Lung (tissue), 12 donors: Measurements from ENCODE around the gene SRF. TPM values are rescaled to one million over a fixed set of nuclear protein-coding genes. Genes with fewer than 3 reads are reported as not detected.

ENCODE experiments used
- ATAC-seq: fragments of 200-7000 bp; cut with Tn5 transposase; one replicate; pipeline ENCODE4 v1.9.1; 2020; ENCODE audit warnings: moderate number of reproducible peaks; ENCODE audit not compliant: insufficient read depth, low FRiP score
- DNase-seq, 3 donors: peaks; one replicate each; pipeline ENCODE4 v3.0.0-alpha.2; 2013 to 2017
- H3K27ac ChIP-seq, 2 donors: one replicate each; pipeline ENCODE4 v1.5.1; 2013; ENCODE audit warnings: mild to moderate bottlenecking in 2 of 2, moderate library complexity in 2 of 2, control low read depth in 1 of 2, inconsistent platforms in 1 of 2, low read depth in 1 of 2, low read length in 1 of 2
- H3K27me3 ChIP-seq, 3 donors: one replicate each; pipeline ENCODE4 v1.5.1; 2013; ENCODE audit warnings: low read length in 2 of 3; ENCODE audit not compliant: control insufficient read depth in 3 of 3, insufficient read depth in 3 of 3
- H3K36me3 ChIP-seq, 4 donors: one replicate each; pipeline ENCODE4 v1.5.1; 2013; ENCODE audit warnings: low read length in 4 of 4, mild to moderate bottlenecking in 1 of 4, moderate library complexity in 1 of 4; ENCODE audit not compliant: control insufficient read depth in 4 of 4, insufficient read depth in 4 of 4
- H3K4me1 ChIP-seq, 5 donors: one replicate each; pipeline ENCODE4 v1.5.1; 2013; ENCODE audit warnings: low read length in 5 of 5, mild to moderate bottlenecking in 2 of 5, moderate library complexity in 1 of 5; ENCODE audit not compliant: control insufficient read depth in 5 of 5, insufficient read depth in 5 of 5
- H3K4me3 ChIP-seq: one replicate; pipeline ENCODE4 v1.5.1; 2013; ENCODE audit warnings: mild to moderate bottlenecking, control low read depth, moderate library complexity
- H3K9ac ChIP-seq, 2 donors: one replicate each; pipeline ENCODE4 v1.5.1; 2013; ENCODE audit warnings: low read length in 2 of 2, control low read depth in 1 of 2; ENCODE audit not compliant: insufficient read depth in 1 of 2
- H3K9me3 ChIP-seq, 4 donors: one replicate each; pipeline ENCODE4 v1.5.1; 2013; ENCODE audit warnings: low read length in 3 of 4, mild to moderate bottlenecking in 1 of 4, moderate library complexity in 1 of 4; ENCODE audit not compliant: control insufficient read depth in 4 of 4, insufficient read depth in 3 of 4
- WGBS, 2 donors: extraction: QIAGEN DNeasy Blood & Tissue Kit; methylation state at CpG; one replicate each; pipeline ENCODE4 v1.1.7; 2013; 5-methylcytosine and 5-hydroxymethylcytosine counted together
- polyA plus RNA-seq, 2 donors: library from polyadenylated mRNA; stranded (reverse); fragments of 200-250 nt; gene quantifications; one replicate each; pipeline ENCODE4 v1.2.1, GENCODE V29; 2013
- total RNA-seq, 2 donors: library from RNA; depleted of rRNA in 1 of 2; stranded (reverse); fragments of >200 nt in 1 of 2; gene quantifications; one replicate each; pipeline ENCODE4 v1.2.1, GENCODE V29; 2014 to 2021
- TF ChIP-seq, protein P1 (sequence below): IDR thresholded peaks from 2 replicates; pipeline ENCODE4 v1.5.1; 2012; ENCODE audit warnings: mild to moderate bottlenecking; ENCODE audit errors: control extremely low read depth, extremely low read depth
- donor health status: control.
- donor health status: control.
- donor health status: Bipolar disorder and iron deficiency.
- donor health status: healthy.
- donor health status: DM: yes; HTN: yes; CAD: no.

Gene SRF
- total and polyA plus RNA-seq, 4 donors: 12.7 to 42.0 (median 29.0) TPM

GRCh38 chr6:43176423-43176786 lies 5.3 kb downstream of the SRF start:
- TF ChIP-seq, protein P1, sequence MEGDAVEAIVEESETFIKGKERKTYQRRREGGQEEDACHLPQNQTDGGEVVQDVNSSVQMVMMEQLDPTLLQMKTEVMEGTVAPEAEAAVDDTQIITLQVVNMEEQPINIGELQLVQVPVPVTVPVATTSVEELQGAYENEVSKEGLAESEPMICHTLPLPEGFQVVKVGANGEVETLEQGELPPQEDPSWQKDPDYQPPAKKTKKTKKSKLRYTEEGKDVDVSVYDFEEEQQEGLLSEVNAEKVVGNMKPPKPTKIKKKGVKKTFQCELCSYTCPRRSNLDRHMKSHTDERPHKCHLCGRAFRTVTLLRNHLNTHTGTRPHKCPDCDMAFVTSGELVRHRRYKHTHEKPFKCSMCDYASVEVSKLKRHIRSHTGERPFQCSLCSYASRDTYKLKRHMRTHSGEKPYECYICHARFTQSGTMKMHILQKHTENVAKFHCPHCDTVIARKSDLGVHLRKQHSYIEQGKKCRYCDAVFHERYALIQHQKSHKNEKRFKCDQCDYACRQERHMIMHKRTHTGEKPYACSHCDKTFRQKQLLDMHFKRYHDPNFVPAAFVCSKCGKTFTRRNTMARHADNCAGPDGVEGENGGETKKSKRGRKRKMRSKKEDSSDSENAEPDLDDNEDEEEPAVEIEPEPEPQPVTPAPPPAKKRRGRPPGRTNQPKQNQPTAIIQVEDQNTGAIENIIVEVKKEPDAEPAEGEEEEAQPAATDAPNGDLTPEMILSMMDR: no peak
- peaks cover 0 to 26% (median 16%) of the 10 kb centered on the region in 5 donors for H3K4me1 ChIP-seq
- H3K9ac ChIP-seq: no peak overlapping the region
- peaks cover 20 to 34% (median 31%) of the 10 kb centered on the region in 4 donors for H3K36me3 ChIP-seq
- ATAC-seq (no peak), DNase-seq (no peak)
- H3K9me3 ChIP-seq: no peaks in the 10 kb centered on the region
- H3K4me3 ChIP-seq: no peak overlapping the region
- no peaks in the 10 kb centered on the region for H3K27me3 ChIP-seq
- peak overlapping the region in 1 of 2 donors; percentile 43 for H3K27ac ChIP-seq
- WGBS, 2 donors: 89 to 95% methylated on average over 6 of the region's 6 CpGs

GRCh38 chr6:43178150-43178549 lies 7.1 kb downstream of the SRF start:
- peaks cover 20 to 34% (median 31%) of the 10 kb centered on the region in 4 donors for H3K36me3 ChIP-seq
- 92% methylated on average over 11 to 12 of the region's 12 CpGs for WGBS, 2 donors
- no peak overlapping the region for H3K4me3 ChIP-seq
- H3K4me1 ChIP-seq: peaks cover 0 to 29% (median 12%) of the 10 kb centered on the region in 5 donors
- TF ChIP-seq, protein P1: no peak
- ATAC-seq (no peak), DNase-seq (no peak)
- H3K9me3 ChIP-seq: no peaks in the 10 kb centered on the region
- H3K27ac ChIP-seq: no peak overlapping the region
- no peak overlapping the region for H3K9ac ChIP-seq
- no peaks in the 10 kb centered on the region for H3K27me3 ChIP-seq

- Histone ChIP-seq H3K27ac (no peak overlapping the region), H3K27me3 (no peaks in the 10 kb centered on the region), H3K36me3 (peaks cover 20 to 35% (median 31%) of the 10 kb centered on the region in 4 donors), H3K4me3 (no peak overlapping the region), H3K9ac (no peak overlapping the region), H3K4me1 (peaks cover 0 to 20% (median 4%) of the 10 kb centered on the region in 5 donors), H3K9me3 (no peaks in the 10 kb centered on the region)
- WGBS, 2 donors: 93 to 97% methylated on average over 20 of the region's 20 CpGs
- DNase-seq (no peak), ATAC-seq (no peak)
- TF ChIP-seq, protein P1: no peak
Observed at GRCh38 chr6:43178951-43179830, 8.1 kb downstream of the SRF start.
